ENCODE data around the gene SPTBN4. TPM values are rescaled to one million over a fixed set of nuclear protein-coding genes. Genes with fewer than 3 reads are reported as not detected.

The SPTBN4 gene
- total RNA-seq, 6 experiments from 2014 or later = 0.17 to 0.96 (median 0.54) TPM

GRCh38 chr19:40433391-40434216 lies 33.2 kb upstream of the SPTBN4 start:
- peak overlapping the region; percentile 100 for H3K27ac Mint-ChIP-seq
- TF ChIP-seq, protein P1, sequence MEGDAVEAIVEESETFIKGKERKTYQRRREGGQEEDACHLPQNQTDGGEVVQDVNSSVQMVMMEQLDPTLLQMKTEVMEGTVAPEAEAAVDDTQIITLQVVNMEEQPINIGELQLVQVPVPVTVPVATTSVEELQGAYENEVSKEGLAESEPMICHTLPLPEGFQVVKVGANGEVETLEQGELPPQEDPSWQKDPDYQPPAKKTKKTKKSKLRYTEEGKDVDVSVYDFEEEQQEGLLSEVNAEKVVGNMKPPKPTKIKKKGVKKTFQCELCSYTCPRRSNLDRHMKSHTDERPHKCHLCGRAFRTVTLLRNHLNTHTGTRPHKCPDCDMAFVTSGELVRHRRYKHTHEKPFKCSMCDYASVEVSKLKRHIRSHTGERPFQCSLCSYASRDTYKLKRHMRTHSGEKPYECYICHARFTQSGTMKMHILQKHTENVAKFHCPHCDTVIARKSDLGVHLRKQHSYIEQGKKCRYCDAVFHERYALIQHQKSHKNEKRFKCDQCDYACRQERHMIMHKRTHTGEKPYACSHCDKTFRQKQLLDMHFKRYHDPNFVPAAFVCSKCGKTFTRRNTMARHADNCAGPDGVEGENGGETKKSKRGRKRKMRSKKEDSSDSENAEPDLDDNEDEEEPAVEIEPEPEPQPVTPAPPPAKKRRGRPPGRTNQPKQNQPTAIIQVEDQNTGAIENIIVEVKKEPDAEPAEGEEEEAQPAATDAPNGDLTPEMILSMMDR (IDR thresholded peaks at IDR 0.05) = no peak
- no peaks in the 10 kb centered on the region for H3K9me3 Mint-ChIP-seq
- peak overlapping the region; percentile 94 for H3K4me3 Mint-ChIP-seq
- peaks cover 17% of the 10 kb centered on the region for H3K4me1 Mint-ChIP-seq (ENCODE audit: low read depth)
- H3K36me3 Mint-ChIP-seq (ENCODE audit: low read depth) = peaks cover 7% of the 10 kb centered on the region
- H3K27me3 Mint-ChIP-seq (ENCODE audit: insufficient read depth) = peaks cover 1% of the 10 kb centered on the region; the same call in 1 of the 2 replicates
- peak; percentile 82 for DNase-seq

DNA sequence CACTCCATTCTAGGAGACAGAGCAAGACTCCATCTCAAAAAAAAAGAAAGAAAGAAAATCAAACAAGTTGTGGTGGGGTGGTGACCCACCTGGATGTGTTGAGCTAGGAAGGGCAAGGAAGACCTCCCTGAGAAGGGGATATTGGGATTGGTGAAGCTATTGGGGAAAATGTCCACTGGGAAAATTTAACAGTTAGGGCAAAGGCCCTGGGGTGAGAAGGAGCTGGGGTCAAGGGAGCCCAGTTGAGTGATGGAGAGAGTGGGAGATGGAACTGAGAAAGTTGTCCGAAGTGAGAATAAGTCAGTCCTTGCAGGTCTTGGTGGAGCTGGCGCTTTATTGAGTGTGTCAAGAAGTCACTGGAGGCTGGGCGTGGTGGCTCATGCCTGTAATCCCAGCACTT lies 28.5 kb upstream of the SPTBN4 start:
- peak overlapping the region; percentile 27 for H3K27ac Mint-ChIP-seq
- peaks cover 26% of the 10 kb centered on the region for H3K4me1 Mint-ChIP-seq (ENCODE audit: low read depth)
- TF ChIP-seq, protein P1 (IDR thresholded peaks at IDR 0.05) = no peak
- H3K27me3 Mint-ChIP-seq (ENCODE audit: insufficient read depth) = peaks cover 4% of the 10 kb centered on the region
- no peaks in the 10 kb centered on the region for H3K9me3 Mint-ChIP-seq
- no peak for DNase-seq
- H3K4me3 Mint-ChIP-seq = no peak overlapping the region
- H3K36me3 Mint-ChIP-seq (ENCODE audit: low read depth) = peaks cover 33% of the 10 kb centered on the region

DNA sequence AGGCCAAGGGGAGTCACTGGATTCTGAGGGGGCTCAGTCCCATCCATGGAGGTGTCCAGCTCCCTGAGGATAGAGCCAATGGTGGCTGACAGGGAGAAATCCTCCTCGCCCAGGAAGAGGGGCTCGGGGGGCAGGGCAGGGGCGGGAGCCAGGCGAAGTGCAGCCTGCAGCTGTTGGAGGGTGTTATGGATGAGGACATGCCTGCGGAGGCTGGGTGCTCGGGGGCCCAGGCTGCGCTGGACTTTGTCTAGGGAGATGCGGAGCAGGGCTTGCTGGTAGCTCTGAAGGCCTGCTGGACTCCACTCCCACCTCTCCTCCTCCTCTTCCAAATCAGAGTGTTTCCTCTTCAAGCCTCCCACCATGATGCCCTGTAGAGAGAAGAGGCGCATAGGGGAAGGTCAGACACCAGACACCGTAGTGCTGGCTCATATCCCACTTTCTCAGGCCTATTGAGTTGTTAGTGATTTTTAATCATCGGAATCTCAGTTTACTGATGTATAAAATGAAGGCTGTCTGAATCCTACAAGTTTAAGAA lies 25.0 kb upstream of the SPTBN4 start:
- peaks cover 42% of the 10 kb centered on the region for H3K36me3 Mint-ChIP-seq (ENCODE audit: low read depth)
- H3K9me3 Mint-ChIP-seq = no peaks in the 10 kb centered on the region
- H3K27me3 Mint-ChIP-seq (ENCODE audit: insufficient read depth) = peaks cover 3% of the 10 kb centered on the region; the same call in 1 of the 2 replicates
- peak overlapping the region; percentile 96 for H3K4me3 Mint-ChIP-seq
- H3K4me1 Mint-ChIP-seq (ENCODE audit: low read depth) = peaks cover 36% of the 10 kb centered on the region
- TF ChIP-seq, protein P1 (IDR thresholded peaks at IDR 0.05) = no peak
- peak overlapping the region; percentile 93 for H3K27ac Mint-ChIP-seq
- no peak for DNase-seq

- Mint-ChIP-seq H3K27ac (peak overlapping the region; percentile 93), H3K36me3 (ENCODE audit: low read depth) (peaks cover 42% of the 10 kb centered on the region), H3K9me3 (no peaks in the 10 kb centered on the region), H3K4me3 (peak overlapping the region; percentile 96), H3K27me3 (ENCODE audit: insufficient read depth) (peaks cover 3% of the 10 kb centered on the region; the same call in 1 of the 2 replicates), H3K4me1 (ENCODE audit: low read depth) (peaks cover 36% of the 10 kb centered on the region)
- DNase-seq = no peak
- TF ChIP-seq, protein P1 (IDR thresholded peaks at IDR 0.05) = no peak; the same call in 1 of the 2 replicates
Measured at GRCh38 chr19:40442328-40443130, 24.3 kb upstream of the SPTBN4 start.

DNA sequence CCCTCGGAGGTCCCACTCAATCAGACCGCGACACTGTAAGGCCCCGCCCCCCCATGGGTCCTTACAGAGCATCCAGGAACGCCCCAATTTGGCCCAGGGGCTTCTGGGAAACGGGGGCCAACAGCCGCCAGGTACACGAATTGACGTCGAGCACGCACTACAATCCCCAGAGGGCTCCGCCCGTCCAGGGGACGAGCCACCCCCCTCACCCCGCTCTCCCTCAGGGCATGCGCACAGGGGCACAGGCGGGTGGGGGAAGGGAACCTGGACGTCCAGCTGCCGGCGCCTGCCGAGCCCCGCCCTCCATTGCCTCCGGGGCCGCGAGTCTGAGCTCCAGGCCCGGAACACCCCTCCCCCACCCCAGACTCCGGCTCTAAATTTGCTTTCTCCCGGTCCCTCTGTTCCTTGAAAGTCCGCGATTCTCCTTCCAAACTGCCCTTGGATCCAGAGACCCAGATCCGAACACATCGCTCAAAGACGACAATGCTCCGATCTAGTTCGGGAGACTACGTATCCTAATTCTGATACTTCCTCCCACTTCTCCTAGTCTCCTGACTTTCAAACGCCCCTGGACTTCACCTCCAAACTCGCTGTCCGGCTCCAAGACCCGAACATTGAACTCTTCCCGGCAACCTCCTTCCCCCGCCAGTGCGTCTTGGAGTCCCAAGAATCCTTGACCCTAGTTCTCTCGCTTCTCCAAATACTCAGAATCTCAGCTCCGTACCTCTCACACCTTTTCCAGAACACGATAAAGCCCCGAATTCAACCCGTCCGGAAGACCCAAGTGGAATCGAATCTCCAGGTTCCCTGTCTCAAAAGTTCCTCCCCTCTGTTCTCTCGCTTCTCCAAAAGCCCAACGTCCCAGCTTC lies 23.4 kb upstream of the SPTBN4 start:
- no peaks in the 10 kb centered on the region for H3K9me3 Mint-ChIP-seq
- H3K27ac Mint-ChIP-seq = peak overlapping the region; percentile 93
- TF ChIP-seq, protein P1 (IDR thresholded peaks at IDR 0.05) = no peak
- H3K36me3 Mint-ChIP-seq (ENCODE audit: low read depth) = peaks cover 43% of the 10 kb centered on the region
- DNase-seq = peak; percentile 99
- peaks cover 36% of the 10 kb centered on the region for H3K4me1 Mint-ChIP-seq (ENCODE audit: low read depth)
- peak overlapping the region; percentile 96 for H3K4me3 Mint-ChIP-seq
- peaks cover 3% of the 10 kb centered on the region; the same call in 1 of the 2 replicates for H3K27me3 Mint-ChIP-seq (ENCODE audit: insufficient read depth)

Data from HFFc6 (cell line).